Activated CD4-positive, CD25-positive, alpha-beta regulatory T cell (primary cell): ENCODE data around the gene COX7A2.

Experiments
- DNase-seq, 4 experiments: peaks; one replicate each; lab custom pipeline; 2025; lab: John Stamatoyannopoulos, UW

The COX7A2 gene

DNA sequence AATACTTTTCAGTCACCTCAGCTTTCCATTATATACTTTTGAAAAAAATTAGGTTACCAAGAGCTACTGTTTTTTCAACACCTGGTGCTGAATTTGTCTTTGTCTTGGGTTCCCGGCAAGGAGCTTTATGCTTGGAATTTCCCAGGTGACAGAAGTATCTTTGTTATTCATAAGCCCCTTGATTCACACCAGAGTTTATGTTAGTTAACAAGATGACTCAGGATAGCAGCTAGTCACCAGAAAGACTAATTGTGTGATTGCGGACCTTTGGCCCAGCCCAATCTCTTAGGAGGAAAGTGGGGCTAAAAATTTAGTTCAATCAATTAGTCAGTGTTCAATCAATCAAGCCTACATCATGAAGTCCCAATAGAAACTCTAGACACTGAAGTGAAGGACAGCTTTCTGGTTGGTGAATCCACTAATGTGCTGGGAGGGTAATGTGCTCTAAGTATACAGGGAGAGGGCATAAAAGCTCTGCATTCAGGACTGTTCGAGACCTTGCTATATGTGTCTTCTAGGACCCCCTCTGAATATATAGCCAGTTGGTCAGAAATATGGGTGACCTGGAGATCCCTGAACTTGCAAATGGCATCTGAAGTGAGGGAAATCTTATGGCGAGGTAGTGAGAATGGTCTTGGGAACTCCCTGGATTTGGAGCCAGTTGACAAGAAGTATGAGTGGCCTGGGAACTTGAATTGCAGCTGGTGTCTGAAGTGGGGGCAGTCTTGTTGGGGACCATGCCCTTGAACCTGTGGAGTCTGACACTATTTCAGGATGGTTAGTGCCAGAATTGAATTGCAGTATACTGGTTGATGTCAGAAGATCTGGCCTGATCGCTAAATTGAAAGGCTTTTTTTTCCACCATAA lies 24.8 kb upstream of the COX7A2 start:
- DNase-seq, result no peak

- DNase-seq, result no peak
Measured at GRCh38 chr6:75267461-75267860, 23.9 kb upstream of the COX7A2 start.

GRCh38 chr6:75266716-75267291 lies 23.2 kb upstream of the COX7A2 start:
- DNase-seq, result no peak

DNA sequence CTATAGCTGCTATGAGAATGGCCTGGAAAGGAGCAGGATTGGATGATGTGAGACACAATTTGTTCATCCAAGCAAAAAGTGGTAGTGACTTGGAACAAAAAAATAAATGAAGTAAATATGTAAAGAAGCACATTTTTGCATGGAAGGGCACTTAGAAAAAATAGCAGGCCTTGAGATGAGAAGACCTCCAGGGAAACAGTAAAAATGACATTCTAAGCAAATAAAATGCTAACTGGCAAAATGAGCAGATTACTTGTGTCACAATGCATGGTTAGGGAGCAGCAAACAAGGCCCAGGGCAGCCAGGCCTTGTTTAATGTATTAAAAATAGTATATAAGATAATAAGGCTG lies 19.8 kb upstream of the COX7A2 start:
- DNase-seq, result no peak

DNA sequence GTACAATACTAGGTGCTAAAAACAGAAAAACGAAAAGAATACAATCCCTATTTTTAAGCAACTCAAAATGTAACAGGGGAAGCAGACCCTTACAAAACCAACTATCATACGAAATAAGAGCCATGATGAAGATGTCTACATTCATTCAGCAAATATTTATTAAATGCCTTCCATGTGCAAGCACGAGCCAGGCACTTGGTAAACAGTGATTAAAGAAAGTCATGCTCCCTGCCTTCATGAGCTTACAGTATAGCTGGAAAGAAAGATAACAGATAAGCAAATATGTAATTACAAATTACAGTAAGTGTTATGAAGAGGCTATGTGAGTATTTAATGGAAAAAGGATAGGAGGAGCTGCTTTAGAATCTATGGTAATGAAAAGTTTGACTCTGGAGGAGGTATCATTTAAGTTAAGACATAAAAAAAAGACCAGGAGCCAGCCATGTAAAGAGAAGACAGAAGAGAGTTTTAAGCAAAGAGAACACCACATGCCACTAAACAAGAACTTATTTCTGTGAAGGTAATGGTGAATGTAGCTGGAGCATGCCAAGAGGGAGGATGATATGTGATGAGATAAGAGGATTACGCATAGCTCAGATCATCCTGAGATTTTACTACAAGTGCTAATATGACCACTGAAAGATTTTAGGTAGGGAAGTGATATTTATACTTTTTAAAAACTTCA lies 19.3 kb upstream of the COX7A2 start:
- DNase-seq, result no peak

GRCh38 chr6:75261299-75261698 lies 17.7 kb upstream of the COX7A2 start:
- DNase-seq, result no peak

DNA sequence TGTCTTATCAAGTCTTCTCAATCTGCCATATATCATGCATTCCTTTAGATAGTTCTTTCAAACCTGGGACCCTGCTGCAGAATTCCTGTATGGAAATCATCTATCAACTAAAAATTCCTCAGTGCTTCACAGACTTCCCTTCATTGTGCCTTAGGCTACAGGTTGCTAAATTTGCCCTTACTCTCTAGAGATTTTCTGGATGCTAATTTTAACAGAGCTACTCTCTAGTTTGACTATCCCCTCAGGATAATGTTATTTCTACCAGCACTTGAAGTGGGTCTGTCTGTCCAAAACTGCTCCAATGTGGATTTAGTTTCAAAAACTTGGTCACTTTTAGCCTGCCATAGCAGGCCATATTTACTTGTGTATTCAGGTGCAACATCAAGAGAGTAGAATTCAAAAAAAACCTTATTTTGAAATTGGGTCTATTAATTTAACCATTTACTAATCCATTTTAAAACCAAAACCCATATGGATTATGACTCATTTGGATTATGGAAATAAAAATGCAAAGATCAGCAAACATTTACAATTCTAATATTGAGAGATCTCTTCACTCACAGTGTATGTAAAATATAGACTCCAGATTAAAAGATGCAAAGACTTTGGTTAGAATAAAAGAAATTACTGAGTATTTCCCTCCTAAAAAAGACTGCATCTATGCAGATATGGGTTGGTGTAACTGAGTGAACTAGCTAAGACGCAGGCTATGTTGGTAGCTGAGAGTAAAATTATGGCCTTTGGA lies 13.9 kb upstream of the COX7A2 start:
- no peak for DNase-seq

DNA sequence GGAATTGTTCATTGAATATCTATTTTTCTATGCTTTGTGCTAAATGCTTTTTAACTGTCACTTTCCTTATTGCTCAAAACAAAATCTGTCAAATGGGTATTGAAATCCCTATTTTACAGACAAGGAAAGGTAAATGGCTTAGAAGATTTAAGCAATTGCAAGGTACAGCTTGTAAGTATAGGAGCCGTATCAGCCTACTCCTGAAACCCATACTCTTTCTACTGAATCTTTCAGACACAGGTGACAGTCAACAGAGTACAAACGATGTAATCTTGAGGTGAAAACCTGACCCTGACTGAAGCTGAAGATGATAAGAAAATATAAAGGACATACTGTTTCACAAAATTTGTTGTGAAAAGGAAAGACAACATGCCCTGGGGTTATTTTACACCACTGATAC lies 7.0 kb upstream of the COX7A2 start:
- DNase-seq, result no peak

DNA sequence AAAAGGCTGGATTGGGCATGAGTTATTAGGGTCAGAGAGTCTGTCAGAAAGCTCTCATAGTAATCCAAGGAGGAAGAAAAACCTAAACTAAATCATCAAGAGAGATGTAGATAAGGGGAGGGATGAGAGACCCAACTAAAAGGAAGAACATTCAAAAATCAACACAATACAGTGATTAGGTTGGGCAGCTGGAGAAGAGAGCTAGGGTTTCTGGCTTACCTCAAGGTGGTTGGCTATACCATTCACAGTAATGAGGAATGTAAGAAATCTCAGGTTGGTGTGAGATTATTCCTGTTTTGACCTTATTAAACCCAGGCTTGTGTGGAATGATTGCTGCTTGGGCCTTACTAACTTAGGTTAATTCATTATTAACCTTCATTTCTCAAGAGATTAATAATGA lies 6.2 kb upstream of the COX7A2 start:
- DNase-seq, result no peak

DNA sequence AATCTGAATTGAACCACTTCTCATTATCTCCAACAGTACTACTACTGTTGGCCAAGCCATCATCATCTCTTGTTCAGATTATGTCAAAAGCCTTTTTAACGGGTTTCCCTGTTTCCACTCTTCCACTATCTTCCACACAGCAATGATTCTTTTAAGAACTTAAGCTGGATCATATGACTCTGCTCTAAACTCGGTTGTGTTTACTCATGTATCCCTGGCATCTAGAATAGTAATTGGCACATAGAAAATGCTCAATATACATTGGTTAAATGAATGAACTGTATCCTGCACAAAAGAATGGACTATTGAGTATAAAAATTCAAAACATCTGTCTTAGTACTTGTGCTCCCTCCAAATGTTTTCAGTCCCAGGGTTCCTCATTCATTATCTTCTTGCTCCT lies 2.8 kb upstream of the COX7A2 start:
- no peak for DNase-seq

DNA sequence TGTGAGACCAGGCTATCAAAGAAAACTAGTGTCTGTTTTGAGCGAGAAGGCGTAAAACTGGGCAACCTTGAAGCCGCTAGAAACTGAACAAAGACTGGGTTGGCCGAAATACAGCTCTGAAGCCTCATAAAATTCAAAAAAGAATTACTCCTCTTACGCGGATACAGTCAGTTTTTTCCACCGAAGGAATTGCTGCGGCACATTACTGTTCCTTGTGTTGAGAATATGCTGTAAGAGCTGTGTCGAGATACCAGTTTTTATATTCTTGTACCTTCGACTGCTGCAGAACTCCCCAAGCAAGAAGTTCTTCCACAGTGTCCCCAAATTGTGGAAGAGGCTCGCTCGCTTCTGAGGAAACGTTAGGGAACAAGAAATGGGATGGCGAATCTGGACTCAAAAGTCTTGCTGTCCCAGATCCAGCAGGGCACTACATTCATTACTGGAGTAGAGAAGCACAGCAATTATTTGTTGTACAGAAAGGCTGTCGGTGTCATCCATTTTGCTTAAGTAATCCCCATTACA lies 523 bp upstream of the COX7A2 start:
- DNase-seq, result no peak

DNA sequence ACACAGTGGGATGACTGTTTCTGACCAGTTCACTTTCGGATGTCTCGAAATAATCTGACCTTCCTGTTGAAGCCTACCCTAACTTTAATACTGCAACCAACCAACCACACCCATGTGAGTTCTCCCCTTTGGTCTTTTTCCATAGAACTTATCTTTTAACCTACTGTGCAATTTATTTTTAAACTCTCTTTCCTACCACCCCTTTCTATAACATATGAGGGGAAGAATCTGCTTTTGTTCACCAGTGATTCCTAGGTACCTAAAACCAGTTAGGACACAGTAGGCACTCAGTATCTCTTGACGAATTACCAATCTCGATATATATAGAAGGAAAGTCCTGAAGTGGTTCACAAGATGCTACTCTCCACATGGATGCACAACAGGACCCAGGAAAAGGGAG lies 7.0 kb downstream of the COX7A2 start:
- no peak for DNase-seq

DNA sequence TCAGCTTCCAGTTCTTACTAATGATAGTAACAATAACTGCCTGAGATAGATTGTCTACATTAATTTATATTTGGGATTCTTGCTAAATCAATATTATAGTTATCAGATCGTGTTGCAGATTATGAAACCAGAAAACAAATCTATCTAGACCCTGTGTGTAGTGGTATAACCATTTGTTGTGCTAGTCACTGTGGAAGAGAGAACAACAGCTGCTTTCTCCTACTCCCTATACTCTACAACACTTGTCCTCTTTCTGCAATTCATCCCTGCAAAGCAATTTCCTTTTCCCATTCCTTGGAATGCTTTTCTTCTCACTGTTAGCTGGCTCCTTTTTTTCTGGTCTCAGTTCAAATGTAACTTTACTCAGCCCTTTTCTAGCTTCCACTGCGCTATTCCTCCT lies 8.3 kb downstream of the COX7A2 start:
- no peak for DNase-seq

- no peak for DNase-seq
Measured at GRCh38 chr6:75234126-75234865, 9.3 kb downstream of the COX7A2 start.

DNA sequence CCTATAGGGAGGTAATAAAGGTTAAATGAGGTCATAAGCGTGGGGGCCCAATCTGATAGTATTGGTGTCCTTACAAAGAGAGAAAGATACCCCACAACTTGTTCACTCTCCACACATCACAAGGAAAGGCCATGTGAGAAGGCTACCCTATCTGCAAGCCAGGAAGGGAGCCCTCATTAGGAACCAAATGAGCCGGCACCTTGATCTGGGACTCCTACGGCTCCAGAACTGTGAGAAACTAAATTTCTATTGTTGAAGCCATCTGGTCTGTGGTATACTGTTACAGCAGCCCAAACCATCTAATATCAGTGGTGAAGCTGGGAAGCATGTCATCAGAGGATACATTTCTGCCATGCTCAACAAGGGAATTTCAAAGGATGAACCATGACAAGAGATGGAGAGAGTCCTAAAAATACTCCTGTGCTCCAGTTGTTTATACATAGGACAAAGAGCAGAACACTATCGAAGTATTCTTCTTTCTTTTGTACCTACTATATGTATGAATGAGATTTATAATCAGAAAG lies 10.4 kb downstream of the COX7A2 start:
- no peak for DNase-seq

DNA sequence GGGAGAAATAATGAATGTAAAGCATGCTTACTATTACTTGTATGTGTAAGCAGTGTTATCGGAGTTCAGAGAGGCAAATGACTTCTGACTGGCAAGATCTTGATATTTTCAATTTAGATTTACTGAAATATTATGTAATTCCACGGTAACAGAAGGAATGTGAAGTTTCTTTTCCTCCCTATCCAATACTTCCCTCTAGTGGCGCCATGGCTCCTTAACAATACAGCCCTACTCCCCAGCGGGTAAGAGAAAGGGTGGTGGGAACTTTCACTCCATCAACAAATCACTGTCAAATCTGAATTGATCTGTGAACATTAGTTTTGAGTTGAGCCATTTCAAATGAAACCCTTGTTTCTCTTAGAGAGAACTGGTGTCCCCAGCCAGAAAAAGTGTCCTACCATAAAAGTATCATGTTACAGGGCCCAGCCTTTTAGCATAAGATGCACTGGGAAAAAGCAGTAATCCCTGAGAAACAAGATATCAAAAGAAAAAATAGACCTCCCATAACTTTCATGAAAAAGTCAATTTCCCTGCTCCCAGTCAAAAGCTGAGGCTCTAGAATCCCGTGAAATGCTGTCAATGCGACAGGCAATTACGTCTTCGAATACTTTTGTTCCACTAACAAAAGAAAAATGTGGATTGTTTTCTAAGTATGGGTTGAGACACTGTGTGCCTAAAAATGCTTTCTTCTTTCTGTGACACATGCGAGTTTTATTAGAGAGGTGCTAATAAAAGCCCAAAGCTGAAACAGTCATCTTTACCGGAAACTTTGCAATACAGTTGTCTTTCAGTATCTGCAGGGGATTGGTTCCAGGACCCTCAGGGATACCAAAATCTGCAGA lies 12.9 kb downstream of the COX7A2 start:
- no peak for DNase-seq

DNA sequence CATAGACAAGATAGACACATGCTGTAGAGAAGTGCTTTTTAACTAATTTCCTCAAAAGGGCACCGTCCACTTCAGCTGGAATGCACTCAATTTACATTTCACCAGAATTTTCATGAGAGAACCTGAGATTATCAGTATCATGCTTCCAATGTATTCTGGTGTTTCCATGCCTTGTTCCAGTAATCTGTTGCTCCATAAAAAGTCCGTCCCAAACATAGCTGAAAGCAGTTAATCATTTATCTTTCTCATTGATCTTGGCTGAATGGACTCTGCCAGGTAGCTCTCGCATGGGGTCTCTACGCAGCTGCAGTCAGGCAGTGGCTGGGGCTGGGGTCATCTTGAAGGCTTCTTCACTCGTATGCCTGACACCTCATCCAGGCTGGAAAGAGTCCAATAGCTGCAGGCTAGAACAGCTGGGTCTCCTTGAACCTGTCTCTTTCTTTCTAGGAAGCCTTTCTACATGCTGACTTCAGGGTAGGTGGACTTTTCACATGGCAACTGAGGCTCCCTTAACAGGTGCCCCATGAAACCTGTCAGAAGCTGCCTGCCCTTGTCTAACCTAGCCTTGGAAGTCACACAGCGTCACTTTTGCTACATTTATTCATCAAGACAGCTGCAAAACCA lies 19.2 kb downstream of the COX7A2 start:
- DNase-seq, result no peak

- no peak for DNase-seq
Measured at GRCh38 chr6:75223428-75223827, 20.2 kb downstream of the COX7A2 start.

DNA sequence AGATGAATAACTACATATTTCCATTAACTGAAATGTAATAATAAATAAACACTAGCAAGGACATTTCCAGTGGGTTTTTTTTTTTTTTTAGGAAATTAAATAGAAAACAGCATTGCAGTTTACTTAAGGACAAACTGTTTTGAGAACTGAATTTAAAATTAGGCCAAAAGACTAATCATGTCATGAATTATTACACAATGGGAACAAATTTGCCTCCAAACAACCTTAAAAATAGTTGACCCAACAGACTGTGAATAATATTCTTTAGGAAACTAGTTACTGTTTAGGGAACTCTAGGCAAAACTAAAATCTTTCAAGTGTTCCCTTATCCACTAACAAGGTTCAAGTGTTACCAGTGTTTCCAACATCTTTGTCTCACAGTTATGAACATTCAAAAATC lies 21.3 kb downstream of the COX7A2 start:
- DNase-seq, result no peak

DNA sequence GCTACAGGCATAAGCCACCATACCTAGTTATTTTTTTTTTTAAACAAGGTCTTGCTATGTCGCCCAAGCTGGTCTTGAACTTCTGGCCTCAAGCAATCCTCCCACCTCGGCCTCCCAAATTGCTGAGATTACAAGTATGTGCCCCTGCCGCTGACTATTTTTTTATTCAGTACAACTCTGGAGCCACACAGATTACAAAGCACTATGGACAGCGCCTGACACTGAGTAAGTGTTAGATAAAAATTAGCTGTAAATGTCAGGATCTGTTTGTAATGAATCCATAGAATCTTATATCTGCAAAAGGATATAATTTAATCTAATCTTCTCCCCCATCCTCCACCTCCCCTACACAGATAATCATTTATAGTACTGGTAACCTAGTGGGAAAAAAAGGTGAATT lies 22.5 kb downstream of the COX7A2 start:
- no peak for DNase-seq
